ENCODE results near the gene JAG1. TPM values are rescaled to one million over a fixed set of nuclear protein-coding genes. Genes with fewer than 3 reads are reported as not detected.

JAG1 gene
- polyA plus RNA-seq, 1 experiment: 13.5 TPM

GRCh38 chr20:10667077-10667401 is 6.8 kb downstream of the JAG1 start:
- no peak for DNase-seq (ENCODE audit: low read depth, low spot score)
- TF ChIP-seq, protein P1, sequence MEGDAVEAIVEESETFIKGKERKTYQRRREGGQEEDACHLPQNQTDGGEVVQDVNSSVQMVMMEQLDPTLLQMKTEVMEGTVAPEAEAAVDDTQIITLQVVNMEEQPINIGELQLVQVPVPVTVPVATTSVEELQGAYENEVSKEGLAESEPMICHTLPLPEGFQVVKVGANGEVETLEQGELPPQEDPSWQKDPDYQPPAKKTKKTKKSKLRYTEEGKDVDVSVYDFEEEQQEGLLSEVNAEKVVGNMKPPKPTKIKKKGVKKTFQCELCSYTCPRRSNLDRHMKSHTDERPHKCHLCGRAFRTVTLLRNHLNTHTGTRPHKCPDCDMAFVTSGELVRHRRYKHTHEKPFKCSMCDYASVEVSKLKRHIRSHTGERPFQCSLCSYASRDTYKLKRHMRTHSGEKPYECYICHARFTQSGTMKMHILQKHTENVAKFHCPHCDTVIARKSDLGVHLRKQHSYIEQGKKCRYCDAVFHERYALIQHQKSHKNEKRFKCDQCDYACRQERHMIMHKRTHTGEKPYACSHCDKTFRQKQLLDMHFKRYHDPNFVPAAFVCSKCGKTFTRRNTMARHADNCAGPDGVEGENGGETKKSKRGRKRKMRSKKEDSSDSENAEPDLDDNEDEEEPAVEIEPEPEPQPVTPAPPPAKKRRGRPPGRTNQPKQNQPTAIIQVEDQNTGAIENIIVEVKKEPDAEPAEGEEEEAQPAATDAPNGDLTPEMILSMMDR (IDR thresholded peaks at IDR 0.05; ENCODE audit: low read depth, low read length): no peak
- Histone ChIP-seq H3K27ac (ENCODE audit: low read depth, low read length) (no peak overlapping the region), H3K27me3 (ENCODE audit: control insufficient read depth, insufficient read depth, low read length) (no peaks in the 10 kb centered on the region), H3K9me3 (ENCODE audit: control insufficient read depth, insufficient read depth, low read length) (no peaks in the 10 kb centered on the region; the same call in 1 of the 2 replicates), H3K4me3 (ENCODE audit: low read depth, low read length) (no peak overlapping the region)
- CTCF ChIA-PET: no interaction called here
- POLR2A ChIA-PET: no interaction called here

GRCh38 chr20:10666221-10667076 is 7.3 kb downstream of the JAG1 start:
- Histone ChIP-seq H3K27me3 (ENCODE audit: control insufficient read depth, insufficient read depth, low read length) (no peaks in the 10 kb centered on the region), H3K27ac (ENCODE audit: low read depth, low read length) (no peak overlapping the region), H3K4me3 (ENCODE audit: low read depth, low read length) (no peak overlapping the region), H3K9me3 (ENCODE audit: control insufficient read depth, insufficient read depth, low read length) (no peaks in the 10 kb centered on the region; the same call in 1 of the 2 replicates)
- TF ChIP-seq, protein P1 (IDR thresholded peaks at IDR 0.05; ENCODE audit: low read depth, low read length): no peak
- ChIA-PET CTCF (no interaction called here), POLR2A (no interaction called here)
- DNase-seq (ENCODE audit: low read depth, low spot score): no peak

DNA sequence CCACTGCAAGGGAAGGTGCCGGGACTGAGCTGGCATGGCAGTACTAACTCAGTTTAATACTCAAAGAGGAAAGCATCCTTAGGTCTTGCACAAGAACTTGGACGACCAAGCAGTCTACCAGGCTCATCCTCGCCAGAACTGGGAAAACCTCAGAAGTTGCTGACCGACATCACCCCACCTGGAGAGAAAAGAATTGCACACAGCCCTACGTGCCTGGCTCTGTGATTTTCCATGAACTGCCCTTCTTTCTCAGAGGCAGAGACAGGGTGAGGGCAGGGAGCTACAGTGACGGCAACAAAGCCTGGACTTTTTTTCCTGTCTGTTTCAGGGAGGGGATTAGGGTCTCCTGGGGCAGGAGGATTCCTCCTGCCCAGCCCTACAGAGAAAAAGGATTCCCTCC is 8.0 kb downstream of the JAG1 start:
- H3K27me3 ChIP-seq (ENCODE audit: control insufficient read depth, insufficient read depth, low read length): no peaks in the 10 kb centered on the region
- no peak overlapping the region for H3K4me3 ChIP-seq (ENCODE audit: low read depth, low read length)
- no peak for DNase-seq (ENCODE audit: low read depth, low spot score)
- H3K27ac ChIP-seq (ENCODE audit: low read depth, low read length): no peak overlapping the region
- no peaks in the 10 kb centered on the region; the same call in 1 of the 2 replicates for H3K9me3 ChIP-seq (ENCODE audit: control insufficient read depth, insufficient read depth, low read length)
- CTCF ChIA-PET: no interaction called here
- TF ChIP-seq, protein P1 (IDR thresholded peaks at IDR 0.05; ENCODE audit: low read depth, low read length): no peak
- POLR2A ChIA-PET: interaction anchor here (0.6 kb wide), 1 partner anchor 97 kb away, joined by 3 read pairs; no protein-coding TSS in a partner anchor

DNA sequence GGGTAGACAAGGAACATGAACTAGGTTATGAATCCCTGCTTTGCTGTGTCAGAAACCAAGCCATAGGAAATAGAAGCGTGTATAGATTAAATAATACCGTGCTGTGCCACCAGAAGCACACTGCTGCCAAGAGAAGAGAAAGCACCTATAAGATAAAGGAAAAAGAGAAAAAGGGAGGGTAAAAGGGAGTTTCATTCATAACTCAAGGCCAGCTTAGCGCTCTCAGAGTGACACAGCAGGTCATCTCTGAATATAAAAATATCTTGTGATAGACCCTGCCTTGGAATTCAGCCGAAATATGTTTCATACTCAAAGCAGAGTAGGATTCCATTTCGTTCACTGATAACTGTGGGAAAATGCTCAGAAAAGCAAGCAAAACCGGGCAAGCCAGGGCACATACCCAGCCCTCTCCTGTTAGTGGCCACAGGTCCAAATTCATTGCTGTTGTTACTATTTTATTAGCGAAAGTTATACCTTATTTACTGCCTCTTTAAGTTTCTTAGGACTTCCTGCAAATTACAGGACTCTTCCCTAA is 8.7 kb downstream of the JAG1 start:
- Histone ChIP-seq H3K27ac (ENCODE audit: low read depth, low read length) (no peak overlapping the region), H3K9me3 (ENCODE audit: control insufficient read depth, insufficient read depth, low read length) (no peaks in the 10 kb centered on the region; the same call in 1 of the 2 replicates), H3K4me3 (ENCODE audit: low read depth, low read length) (no peak overlapping the region), H3K27me3 (ENCODE audit: control insufficient read depth, insufficient read depth, low read length) (no peaks in the 10 kb centered on the region)
- POLR2A ChIA-PET: interaction anchor here (0.6 kb wide), 1 partner anchor 769 kb away, joined by 4 read pairs; no protein-coding TSS in a partner anchor
- no peak for DNase-seq (ENCODE audit: low read depth, low spot score)
- CTCF ChIA-PET: no interaction called here
- TF ChIP-seq, protein P1 (IDR thresholded peaks at IDR 0.05; ENCODE audit: low read depth, low read length): no peak

DNA sequence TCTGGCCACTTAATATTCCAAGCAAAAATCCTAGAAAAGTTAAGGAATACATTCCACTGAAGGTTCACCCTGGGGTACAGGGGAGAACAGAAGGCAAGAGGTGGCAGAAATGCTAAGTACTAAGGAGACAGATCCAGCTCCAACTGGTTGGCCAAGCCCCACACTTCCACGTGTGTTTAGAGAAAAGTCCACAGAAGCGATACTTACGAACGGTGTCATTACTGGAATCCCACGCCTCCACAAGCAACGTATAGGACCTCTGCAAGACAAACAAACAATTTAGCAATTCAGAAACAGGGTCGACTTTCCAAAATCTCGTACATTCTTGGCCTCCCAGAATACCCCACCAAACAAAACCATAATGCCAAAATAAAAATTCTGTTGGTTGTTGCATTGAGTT is 10.0 kb downstream of the JAG1 start:
- Histone ChIP-seq H3K9me3 (ENCODE audit: control insufficient read depth, insufficient read depth, low read length) (no peaks in the 10 kb centered on the region; the same call in 1 of the 2 replicates), H3K27me3 (ENCODE audit: control insufficient read depth, insufficient read depth, low read length) (no peaks in the 10 kb centered on the region), H3K27ac (ENCODE audit: low read depth, low read length) (no peak overlapping the region), H3K4me3 (ENCODE audit: low read depth, low read length) (no peak overlapping the region)
- POLR2A ChIA-PET: no interaction called here
- DNase-seq (ENCODE audit: low read depth, low spot score): no peak
- CTCF ChIA-PET: no interaction called here
- TF ChIP-seq, protein P1 (IDR thresholded peaks at IDR 0.05; ENCODE audit: low read depth, low read length): no peak

Data from AG04450 (cell line).